SK-N-DZ (cell line): ENCODE measurements around the gene MAP3K8.
"Not testable (repeated sequence)": the region's sequence is repeated elsewhere in the genome, so short reads cannot be mapped to it uniquely, and the experiment has no call there.

ENCODE experiments used
- DNase-seq: peaks from one replicate; pipeline ENCODE4 v3.0.0-alpha.2; 2015; ENCODE audit warnings: low spot score

MAP3K8 gene

DNA sequence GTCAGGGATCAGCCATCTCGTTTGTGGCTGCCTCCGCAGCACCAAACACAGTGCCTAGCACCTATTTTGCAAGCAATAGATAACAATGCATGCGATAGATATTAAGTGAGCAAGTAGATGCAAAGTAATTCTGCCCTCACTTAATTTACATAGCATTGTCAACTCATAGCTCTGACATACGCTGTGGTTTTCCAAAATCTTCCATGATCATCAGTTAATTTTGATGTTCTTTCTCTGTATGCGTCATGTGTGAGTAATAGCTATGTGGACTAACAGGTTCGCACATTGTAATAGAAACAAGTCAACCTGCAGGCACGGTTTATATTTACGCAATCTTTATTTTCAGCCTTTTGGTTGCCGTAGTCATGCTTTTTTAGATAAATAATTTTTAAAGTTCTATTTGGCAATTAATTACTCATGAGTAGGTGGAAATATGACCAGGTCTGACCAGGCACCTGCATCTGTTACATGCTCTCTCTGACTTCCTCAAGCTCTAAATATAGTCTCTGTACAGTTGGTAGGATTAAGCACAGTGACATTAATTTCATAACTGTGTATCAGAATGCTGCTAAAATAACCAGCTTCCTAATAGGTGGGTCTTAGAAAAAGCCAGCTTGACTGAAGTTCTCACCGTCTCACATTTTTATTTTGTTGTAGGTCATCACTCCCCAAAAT, 13.3 kb downstream of the MAP3K8 start:
- DNase-seq = no peak

DNA sequence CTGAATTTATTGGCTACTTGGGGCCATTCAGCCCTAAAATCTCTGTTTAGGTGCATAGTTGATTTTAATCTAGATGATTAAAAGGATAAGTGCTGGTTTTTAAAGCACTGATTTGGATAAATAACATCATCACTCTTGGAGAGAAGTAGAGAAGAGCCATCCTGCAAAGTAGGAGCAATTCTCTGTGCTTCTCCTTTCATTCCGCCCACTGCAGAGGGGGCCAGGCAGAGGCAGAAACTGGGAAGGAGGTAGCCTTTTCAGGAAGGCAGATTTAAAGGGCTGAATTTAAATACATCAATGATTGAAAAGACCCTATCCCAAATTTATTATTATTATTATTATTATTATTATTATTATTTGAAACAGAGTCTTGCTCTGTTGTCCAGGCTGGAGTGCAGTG, 14.1 kb downstream of the MAP3K8 start:
- DNase-seq = no peak

GRCh38 chr10:30453764-30454527, 20.0 kb downstream of the MAP3K8 start:
- DNase-seq = no peak

DNA sequence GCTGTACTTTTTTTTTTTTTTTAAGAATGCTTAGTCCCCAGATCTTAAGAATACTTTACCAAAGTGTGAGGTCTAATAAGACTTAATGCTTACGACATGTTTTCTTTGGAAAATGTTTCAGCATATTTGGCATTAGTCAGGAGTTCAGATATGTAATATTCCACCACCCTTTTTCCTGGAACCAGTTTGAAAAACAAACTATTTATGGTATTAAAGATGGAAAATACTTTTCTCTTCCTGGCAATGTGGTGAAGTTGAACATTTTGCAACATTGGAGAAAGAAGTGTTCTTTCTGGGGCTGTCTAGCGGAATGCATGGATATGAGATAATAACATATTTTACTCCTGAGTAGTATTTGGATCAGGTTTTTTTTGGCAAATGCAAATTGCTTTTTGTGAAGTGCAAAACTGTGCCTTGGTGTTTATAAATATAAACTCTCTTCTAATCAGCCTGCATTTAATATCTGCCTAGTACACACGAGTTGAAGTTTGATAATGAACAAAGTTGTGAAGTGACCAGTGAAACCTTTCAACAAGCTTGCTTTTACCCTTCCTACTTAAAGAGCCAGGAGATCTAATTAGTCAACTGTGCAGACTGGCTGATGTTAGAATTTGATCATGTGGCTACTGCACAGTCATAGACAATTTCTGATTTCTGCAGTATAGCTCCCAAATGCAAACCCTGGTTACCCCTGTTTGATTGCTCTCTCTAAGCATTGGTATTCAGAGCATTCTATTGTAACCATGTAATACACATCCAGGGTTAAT, 20.9 kb downstream of the MAP3K8 start:
- no peak for DNase-seq

DNA sequence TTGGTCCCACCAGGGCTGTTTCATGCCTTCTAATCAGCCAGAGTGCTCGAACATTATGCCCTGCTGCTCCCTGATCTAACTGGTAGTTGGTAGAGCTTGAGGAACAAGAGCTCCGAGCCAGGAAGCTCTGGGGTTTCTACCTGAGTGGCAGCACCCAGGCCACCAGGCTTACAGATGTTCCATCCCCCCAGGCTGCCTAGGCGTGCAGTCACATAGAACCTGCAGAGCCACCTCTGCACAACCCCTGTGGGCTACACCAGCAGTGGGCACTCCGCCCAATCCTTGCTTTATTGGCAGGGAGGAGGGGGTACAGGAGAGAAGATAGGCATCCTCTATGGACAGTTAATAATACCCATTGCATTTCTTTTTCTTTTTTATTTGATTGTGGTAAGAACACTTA, 21.8 kb downstream of the MAP3K8 start:
- DNase-seq = no peak

- no peak for DNase-seq
Measured at GRCh38 chr10:30456266-30456665, 22.3 kb downstream of the MAP3K8 start.

DNA sequence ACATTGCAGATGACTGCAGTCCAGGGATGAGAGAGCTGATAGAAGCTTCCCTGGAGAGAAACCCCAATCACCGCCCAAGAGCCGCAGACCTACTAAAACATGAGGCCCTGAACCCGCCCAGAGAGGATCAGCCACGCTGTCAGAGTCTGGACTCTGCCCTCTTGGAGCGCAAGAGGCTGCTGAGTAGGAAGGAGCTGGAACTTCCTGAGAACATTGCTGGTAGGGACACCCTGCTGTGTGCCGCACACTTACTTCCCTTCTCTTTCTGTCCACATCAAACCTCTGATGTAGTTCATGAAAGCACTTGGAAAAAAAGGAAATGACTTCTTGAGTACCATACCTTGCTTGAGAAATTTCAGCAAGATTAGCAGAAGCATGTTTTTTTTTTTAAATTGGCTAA, 25.3 kb downstream of the MAP3K8 start:
- DNase-seq = no peak

DNA sequence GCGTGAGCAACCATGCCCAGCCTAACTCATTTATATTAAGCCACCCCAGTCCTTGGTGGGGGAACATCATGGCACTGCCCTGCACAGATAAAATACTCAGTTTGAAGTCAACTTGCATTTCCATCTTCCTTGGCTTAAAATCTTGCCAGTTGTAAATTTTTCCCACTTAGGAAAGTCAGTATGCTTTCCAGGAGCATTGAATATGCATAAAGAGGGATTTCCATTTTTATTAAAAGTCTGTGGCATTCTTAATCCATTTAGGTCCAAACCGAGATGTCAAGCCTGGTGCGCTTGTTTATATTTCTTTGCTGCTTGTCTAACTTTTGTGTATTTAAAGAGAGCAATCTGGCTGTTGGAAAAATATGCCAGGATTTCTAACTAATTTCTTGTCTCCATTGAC, 26.1 kb downstream of the MAP3K8 start:
- DNase-seq = no peak

GRCh38 chr10:30462513-30462912, 28.5 kb downstream of the MAP3K8 start:
- no peak for DNase-seq

DNA sequence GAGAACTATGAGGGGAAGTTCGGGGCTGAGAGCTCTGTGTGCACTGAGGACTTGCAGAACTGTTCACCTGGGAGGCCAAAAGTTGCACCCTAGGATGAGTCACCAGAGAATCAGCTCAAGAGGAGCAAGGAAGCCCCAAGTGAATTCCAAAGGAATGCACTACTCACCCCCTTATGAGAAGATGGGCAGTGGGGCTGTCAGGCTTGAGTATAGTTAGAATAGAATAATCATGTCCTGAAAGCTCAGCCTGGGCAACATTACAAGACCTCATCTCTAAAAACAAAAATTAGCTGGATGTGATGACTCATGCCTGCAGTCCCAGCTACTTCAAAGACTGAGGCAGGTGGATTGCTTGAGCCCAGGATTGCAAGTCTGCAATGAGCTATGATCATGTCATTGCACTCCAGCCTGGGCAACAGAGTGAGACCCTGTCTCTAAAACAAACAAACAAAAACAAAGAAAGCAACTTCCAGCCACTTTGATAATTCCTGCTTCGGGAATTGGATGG, 30.0 kb downstream of the MAP3K8 start:
- DNase-seq = no peak

DNA sequence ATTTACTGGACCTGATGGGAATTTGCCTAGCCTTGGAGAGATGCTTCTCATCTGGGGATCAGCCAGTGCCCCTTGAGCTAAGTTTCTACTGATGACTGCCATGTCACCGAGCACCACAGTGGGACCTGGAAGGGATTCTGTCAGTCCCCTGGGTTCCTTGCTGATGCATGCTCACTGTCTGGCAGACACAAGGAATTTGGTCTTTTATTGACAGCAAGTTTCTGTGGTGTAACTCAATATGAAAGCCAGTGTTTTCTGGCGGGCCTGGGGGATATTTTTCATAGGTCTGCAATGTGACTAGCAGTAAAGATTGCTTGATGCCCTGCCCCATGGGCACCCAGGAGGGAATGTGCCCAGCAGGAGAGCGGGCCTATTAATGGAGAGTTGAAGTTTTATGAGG, 30.7 kb downstream of the MAP3K8 start:
- no peak for DNase-seq

DNA sequence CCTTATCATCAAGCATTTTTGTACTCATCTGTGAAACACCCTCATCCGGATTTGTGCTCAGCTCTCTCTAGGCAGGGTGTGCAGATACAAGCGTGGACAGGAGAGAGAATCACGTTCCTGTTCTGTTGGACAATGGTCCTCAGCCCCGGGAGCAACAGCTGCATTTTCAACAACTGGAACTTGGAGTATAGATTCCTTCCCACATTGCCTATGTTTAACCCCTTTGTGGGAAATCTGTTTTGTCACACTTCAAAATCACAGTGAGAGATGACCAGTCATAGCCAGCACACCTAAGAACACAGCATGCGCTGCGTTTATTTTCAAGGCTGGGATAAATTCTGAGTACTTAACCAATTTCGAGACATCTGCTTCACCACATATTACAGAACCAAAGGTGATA, 32.5 kb downstream of the MAP3K8 start:
- DNase-seq = no peak

- no peak for DNase-seq
Measured at GRCh38 chr10:30467651-30468338, 33.8 kb downstream of the MAP3K8 start.

GRCh38 chr10:30472414-30473155, 38.6 kb downstream of the MAP3K8 start:
- no peak for DNase-seq

GRCh38 chr10:30475515-30475914, 41.5 kb downstream of the MAP3K8 start:
- DNase-seq = not testable (repeated sequence)

- DNase-seq = no peak
Measured at GRCh38 chr10:30476511-30477155, 42.6 kb downstream of the MAP3K8 start.

GRCh38 chr10:30479513-30479912, 45.5 kb downstream of the MAP3K8 start:
- DNase-seq = not testable (repeated sequence)

- DNase-seq = no peak
Measured at GRCh38 chr10:30481603-30482002, 47.6 kb downstream of the MAP3K8 start.

GRCh38 chr10:30488316-30488715, 54.3 kb downstream of the MAP3K8 start:
- DNase-seq = no peak

DNA sequence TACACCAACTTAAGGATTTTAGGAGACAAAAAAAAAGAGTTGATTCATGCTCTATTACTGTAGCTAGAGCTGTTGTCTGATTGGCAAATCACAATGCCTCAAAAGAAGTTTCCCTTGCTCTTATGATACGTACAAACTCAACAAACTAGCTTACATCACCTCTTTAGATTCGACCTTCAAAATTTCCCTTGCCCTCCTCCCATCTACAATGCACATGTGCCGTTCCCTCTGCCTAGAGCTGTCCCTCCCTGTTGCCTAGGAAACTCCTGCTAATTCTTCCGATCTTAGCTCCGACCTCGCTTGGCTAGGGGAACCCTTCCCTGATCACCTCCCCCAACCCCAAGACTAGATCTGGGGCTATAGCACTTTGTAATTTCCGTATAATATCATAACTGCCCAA, 55.4 kb downstream of the MAP3K8 start:
- no peak for DNase-seq
